Transverse colon (tissue), 4 donors: Measurements from ENCODE around the gene SLC7A10.

Experiments used
- CTCF ChIP-seq, 5 experiments: fragments of 200-600 bp in 3 of 5; fragments of 450-650 bp in 2 of 5; sonication (generic) in 3 of 5; IDR thresholded peaks; 1 replicate in 2 of 5; 2 replicates in 3 of 5; pipeline ENCODE4 v1.5.1; 2016 to 2017; ENCODE audit warnings: antibody characterized with exemption in 5 of 5, inconsistent platforms in 3 of 5, mild to moderate bottlenecking in 2 of 5, moderate library complexity in 1 of 5
- POLR2A ChIP-seq: fragments of 450-650 bp; IDR thresholded peaks from one replicate; pipeline ENCODE4 v1.6.1; 2016; ENCODE audit warnings: antibody characterized with exemption, mild to moderate bottlenecking, moderate library complexity
- POLR2AphosphoS5 ChIP-seq, 3 donors: sonication (generic); formaldehyde crosslinking; IDR thresholded peaks; one replicate each; pipeline ENCODE4 v1.6.1; 2016; ENCODE audit warnings: antibody characterized with exemption in 3 of 3

- no peak for TF ChIP-seq POLR2AphosphoS5 (IDR thresholded peaks at IDR 0.05)
- TF ChIP-seq CTCF (IDR thresholded peaks at IDR 0.05) = no peak
- no peak for TF ChIP-seq POLR2A
These were observed 53.7 kb downstream of the SLC7A10 start for GRCh38 chr19:33171916-33172359.
